Keratinocyte (primary cell): ENCODE measurements around the gene TMC1.
"Not testable (repeated sequence)": the region's sequence is repeated elsewhere in the genome, so short reads cannot be mapped to it uniquely, and the experiment has no call there.

ENCODE experiments used
- CTCF ChIP-seq, 3 experiments: IDR thresholded peaks in 1 of 3; conservative IDR thresholded peaks in 1 of 3; optimal IDR thresholded peaks in 1 of 3; 2 replicates in 2 of 3; 3 replicates in 1 of 3; pipeline versions ENCODE3 to v1.5.1; 2011; ENCODE audit warnings: low read length in 3 of 3, mild to moderate bottlenecking in 3 of 3, moderate library complexity in 2 of 3, control low read depth in 1 of 3, inconsistent platforms in 1 of 3; ENCODE audit not compliant: insufficient read depth in 2 of 3; ENCODE audit errors: extremely low read depth in 1 of 3
- EZH2 ChIP-seq: IDR thresholded peaks from one replicate; pipeline ENCODE4 v1.6.1; 2012; ENCODE audit warnings: inconsistent platforms, mild to moderate bottlenecking, low read length, moderate library complexity

GRCh38 chr9:72542537-72542833, 21.1 kb downstream of the TMC1 start:
- TF ChIP-seq CTCF (optimal IDR thresholded peaks at IDR 0.05 in 1 of 3, IDR thresholded peaks at IDR 0.05 in 1 of 3, conservative IDR thresholded peaks at IDR 0.05 in 1 of 3; ENCODE audit: extremely low read depth in 1 of 3, insufficient read depth in 2 of 3, low read length in 3 of 3); EZH2: not testable (repeated sequence)
